Kidney glomerular epithelial cell (primary cell): Measurements from ENCODE around the gene FAM168A.
"Not testable (repeated sequence)": the region's sequence is repeated elsewhere in the genome, so short reads cannot be mapped to it uniquely, and the experiment has no call there.

ENCODE experiments used
- DNase-seq: peaks from one replicate; lab custom pipeline; 2025; lab: John Stamatoyannopoulos, UW

The FAM168A gene

DNA sequence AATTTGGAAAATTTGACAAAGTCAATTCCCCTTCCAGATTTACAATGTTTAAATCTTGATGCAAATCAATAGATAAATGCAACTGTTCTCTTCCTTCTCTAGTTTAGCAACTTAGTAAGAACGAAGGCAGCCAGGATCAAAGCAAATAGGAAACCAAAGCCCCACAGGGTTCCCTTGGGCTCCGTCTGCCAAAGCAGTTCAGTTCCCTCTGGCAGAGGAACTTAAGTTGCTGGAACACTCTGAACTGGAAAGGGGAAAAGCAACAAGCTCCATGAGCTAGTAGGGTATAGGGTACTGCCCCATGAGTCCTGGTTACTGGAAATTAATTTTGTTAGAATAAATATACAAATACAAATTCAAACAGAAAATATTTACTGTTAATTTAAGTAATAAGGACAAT is 130.4 kb downstream of the FAM168A start:
- DNase-seq: no peak

DNA sequence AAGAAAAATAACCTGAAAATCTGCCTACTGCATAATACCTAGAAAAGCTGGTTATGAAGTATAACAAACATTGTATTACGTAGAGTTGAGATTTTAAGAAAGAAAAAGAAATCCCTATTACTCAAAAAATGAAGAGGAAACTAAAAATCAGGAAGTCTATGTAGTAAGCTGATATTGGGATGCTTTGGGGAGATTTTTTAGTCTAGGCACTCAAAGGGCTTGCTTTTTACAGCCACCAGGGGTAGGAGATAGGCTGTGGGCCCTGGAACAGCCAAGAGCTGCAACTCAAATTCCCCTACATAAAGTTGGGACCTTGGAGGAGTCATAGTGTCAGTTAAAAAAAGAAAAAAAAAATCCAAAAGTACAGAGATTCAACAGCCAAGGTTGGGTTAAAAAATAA is 131.3 kb downstream of the FAM168A start:
- no peak for DNase-seq

DNA sequence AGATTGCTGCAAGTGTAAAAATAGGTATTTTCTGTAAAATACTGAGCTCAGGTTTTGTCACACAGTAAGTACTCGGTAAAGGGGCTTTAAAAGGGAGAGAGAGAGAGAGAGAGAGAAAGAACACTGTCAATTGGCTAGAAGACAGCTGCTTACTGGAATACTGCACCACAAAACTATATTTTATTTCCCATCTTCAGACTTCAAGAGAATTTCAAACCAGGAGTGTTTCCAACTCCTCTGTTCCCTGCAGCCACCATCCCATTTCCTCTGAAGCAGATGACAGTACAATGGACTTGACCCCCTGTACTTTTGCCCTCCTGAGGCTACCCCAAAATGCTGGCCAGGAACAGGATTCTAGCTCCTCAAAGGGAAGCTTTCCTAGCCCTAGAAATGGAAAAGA is 132.0 kb downstream of the FAM168A start:
- no peak for DNase-seq

DNA sequence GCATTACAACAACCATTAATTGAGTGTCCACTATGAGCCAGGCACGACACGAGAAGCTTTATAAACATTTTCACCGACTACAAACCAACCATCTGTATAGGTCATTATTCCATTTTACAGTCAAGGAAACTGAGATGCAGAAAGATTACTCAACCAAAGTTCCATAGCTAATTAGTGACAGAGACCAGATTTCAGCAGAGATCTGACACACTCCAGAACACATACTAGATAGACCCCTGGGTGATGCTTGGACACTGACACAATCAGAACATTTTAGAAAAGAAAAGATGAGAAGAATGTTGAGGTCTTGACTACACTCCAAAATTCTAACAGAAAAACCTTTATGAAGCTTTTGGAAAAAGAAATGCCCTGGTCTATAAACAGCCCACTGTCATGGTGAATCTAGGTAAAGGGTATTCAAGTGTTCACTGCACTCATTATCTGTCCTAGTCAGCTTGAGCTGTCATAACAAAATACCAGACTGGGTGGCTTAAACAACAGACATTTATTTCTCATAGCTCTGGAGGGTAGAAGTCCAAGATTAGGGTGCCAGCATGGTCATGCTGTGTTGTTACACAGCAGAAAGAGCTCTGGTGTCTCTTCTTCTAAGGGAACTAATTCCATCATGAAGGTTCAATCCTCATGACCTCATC is 132.8 kb downstream of the FAM168A start:
- DNase-seq: no peak

DNA sequence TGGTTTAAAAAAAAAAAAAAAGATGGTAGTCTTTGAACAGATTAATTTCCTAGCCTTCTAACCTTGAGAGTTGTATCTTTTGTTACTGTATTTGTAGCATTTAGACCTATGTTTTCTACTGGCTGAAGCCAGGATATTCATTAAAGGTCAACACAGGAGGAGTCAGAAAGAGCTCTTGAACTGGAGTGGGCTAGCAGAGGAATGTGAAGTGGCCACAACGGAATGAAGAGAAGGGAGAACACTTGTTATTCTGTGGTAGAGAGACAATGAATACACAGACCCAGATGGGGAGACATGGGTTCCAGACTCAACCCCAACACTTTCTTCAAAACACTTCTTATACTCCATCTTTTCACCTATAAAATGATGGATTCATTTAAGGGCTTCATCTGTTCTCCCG is 133.6 kb downstream of the FAM168A start:
- no peak for DNase-seq

DNA sequence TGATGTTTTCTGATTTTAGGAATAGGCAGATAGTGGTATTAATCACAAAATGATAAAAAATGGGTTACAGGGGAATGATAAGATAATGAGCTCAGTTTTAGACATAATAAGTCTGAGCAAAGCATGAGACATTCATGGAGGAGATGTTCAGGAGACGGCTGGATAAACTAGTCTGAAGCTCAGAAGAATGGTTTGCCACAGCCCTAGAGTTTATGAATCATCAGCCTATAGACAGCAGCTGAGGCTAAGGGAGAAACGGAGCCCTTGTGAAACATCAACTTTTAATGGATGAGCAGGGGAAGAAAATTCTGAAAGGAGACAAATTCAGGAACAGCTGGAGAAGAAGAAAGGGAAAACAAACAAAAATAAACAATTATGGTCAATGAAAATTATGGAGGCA is 134.6 kb downstream of the FAM168A start:
- peak; percentile 24 for DNase-seq

DNA sequence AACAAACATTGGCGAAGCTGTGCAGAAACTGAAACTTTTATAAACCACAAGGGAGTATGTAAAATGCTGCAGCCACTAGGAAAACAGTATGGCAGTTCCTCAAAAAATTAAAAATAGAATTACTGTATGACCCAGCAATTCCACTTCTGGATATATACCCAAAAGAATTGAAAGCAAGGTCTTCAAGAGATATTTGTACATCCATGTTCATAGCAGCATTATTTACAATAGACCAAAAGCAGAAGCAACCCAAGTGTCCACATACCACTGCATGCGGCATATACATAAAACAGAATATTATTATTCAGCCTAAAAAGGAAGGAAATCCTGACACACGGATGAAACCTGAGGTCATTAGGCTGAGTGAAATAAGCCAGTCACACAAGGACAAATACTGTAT is 135.9 kb downstream of the FAM168A start:
- DNase-seq: no peak

DNA sequence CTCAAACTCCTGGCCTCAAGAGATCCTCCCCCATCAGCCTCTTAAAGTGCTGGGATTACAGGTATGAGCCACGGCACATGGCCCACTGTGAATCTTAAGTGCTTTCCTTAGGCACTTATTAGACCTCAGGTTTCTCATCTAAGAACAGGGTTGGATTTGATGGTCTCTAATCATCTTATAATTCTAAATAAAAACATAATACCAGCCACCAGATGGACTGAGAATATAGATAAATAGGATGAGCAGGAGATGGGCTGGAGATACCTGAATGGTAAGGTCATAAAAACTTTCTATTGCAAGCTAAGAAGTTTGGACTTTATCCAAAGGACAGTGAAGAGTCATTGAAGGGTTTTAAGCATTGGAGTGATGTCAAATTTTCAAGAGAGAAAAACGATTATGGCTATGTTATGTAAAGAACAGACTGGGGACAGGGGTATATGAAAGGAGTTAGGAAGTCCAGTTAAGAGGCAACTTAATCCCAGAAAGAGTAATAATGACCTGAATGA is 136.5 kb downstream of the FAM168A start:
- DNase-seq: no peak

DNA sequence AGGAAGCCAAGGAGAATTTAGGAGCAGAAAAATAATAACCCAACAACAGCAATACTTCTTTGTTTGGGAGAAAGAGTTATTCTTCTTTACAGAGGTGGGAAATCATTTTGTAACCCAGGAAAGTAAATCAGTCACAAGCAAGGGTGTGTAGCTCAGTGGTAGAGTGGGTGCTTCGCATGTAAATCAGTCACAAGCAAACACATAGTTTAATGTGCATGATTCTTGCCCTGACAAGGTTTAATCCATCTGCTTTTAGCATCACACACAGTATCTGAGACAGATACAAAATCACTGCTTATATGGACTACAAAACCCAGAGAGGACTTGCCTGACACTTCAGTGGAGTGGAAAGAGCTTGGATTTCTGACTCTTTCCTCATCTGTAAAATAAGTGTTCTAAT is 139.7 kb downstream of the FAM168A start:
- DNase-seq: no peak

DNA sequence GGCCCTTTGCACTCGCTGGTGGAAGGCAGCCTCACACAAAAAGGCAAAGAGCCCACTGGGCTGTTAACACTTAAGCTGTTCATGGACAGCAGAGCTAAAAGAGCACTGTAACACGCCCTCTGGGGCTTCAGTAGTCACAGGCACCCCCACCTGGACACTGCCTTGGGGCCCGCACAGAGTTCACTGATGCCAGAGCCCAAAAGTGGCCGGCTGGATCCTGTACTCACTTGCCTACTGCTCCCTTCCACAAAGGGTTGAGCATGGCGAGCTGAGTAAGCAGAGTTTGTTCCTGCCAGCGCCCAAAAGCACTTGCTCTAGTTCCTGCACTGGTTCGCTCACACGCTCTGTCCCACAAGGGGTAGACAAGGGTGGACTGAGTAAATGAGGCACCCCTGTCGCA is 142.9 kb downstream of the FAM168A start:
- no peak for DNase-seq

DNA sequence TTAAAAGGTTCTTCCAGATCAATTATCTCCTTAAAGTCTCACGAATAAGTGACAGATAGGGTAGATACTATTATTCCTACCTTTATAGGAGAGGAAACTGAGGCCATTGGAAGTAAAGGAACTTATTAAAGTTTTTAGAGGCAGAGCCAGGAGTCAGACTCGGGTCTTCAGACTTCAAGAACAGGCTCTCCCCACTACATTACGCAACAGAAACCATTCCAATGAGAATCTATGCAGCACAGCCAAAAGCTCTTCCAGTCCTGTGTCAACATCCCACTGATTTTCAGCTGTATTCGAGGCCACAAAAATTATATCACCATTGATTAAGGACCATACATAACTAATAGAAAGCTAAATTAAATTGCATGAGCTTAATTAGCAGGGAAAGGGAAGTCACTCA is 144.3 kb downstream of the FAM168A start:
- DNase-seq: no peak

DNA sequence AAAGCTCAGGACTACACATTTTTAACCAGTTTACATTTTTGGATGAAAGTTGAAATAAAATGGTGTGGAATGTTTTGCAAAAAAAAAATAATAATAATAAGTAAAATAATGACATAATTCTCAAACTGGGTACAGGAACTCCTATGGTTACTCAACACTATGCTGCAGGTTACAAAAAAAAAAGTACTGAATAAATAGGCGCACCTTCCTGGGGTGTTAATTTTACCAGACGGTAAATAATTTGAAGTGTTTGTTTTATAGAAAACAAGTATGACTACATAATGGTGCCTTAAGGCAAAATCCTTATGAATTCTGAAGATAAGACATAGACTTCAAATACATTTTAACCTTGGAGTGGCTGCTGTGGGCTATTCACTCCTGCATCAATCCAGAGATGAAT is 145.2 kb downstream of the FAM168A start:
- DNase-seq: no peak

DNA sequence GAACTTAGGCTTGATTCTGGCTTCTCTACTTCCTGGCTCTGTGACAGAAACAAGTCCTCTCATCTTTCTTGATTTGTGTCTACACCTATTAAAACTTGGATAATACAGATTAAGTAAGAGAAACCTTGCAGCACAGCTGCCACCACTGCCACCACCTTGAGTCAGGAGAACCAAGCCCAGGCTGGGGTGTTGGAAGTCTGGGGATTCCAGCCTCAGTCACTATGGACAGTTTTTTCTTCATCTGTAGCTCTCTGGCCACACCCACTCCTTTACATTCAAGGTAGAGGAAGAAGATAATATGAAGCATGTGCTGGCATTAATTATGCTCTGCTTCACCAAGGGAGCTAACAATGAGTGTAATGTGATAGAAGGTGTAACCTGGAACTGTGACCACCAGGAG is 146.0 kb downstream of the FAM168A start:
- no peak for DNase-seq

DNA sequence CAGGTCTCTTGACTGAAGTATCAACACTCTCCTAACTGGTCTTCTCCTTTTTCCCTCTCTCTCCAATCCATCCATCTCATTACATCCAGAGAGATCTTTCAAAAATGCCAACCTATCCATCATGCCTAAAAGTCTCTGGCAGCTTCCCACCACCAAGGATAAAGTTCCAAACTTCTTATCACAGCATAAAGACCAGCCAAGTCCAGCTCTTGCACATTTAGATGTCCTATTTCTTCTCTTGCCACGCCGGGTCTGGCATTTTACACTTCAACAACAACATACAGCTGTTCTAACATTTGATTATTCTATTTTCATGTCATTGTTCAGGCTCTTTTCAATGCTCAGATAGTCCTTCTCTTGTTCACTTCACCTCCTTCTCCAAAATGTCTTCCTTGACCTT is 151.1 kb downstream of the FAM168A start:
- DNase-seq: no peak

DNA sequence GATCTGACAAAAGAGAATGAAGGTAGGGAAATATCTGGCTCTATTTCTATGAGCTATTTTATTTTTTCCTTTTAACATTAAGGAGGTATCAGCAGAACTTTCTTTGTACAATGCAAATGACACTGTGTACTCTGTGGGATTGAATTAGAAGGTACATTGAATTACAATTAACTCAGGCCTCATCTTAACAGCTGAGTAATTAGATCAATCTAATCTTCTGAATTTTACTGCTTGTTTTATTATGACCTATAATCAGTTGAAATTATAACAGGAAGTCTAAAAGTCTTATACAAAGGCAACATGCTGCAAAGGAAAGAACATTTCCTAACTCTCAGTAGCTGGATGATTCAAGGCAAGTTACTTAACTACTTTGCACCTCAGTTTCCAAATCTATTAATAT is 151.9 kb downstream of the FAM168A start:
- no peak for DNase-seq

DNA sequence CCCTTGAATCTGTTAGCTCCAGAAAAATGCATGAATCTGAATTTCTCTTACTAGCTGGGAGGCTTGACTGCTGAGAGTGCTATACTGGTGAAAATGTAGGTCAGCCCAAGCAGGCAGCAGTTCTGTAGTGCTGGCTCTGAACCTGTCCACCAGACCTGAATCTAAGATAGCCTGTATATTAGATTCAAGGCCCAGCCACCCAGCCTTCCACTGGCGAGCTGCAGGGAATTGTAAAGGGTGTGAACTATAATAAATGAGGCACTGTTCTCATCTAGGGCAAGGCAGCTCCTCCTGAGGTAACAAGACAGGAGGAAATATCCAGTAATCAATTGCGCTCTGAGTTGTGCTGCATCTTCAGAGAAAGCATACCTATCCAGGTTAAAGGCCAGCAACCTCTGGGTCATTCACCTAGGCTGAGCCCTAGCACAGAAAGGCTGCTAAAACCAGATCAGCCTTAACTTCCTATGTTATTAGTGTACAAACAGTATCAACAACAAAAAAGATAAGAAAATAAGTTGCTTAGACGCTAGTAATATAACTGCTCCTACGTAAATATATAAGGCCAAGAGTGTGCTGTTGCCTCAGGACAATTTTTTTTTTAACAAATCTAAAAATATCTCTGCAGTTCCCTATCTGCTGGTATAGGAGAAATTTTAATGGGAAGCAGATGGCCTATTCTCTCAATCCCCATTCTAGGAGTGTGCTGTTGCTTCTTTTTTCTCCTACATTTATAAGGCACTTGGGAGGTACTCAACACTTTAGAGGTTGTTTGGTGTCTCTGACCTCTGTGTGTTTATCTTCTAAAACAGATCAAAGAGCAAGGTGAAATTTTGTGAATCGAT is 158.7 kb downstream of the FAM168A start:
- no peak for DNase-seq

DNA sequence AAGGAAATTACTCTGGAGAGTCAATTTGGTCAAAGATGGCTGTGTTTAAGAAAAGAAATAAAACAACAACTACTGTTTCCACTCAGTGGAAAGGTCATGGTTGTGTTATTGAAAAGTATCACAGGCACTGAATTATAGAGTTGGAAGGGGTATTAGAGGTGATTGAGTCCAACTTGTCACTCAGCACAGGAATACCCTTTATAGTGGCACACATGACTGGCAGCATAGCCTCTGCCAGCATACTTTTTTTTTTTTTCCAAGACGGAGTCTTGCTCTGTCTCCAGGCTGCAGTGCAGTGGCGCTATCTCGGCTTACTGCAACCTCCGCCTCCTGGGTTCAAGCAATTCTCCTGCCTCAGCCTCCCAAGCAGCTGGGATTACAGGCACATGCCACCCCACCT is 161.1 kb downstream of the FAM168A start:
- not testable (repeated sequence) for DNase-seq

DNA sequence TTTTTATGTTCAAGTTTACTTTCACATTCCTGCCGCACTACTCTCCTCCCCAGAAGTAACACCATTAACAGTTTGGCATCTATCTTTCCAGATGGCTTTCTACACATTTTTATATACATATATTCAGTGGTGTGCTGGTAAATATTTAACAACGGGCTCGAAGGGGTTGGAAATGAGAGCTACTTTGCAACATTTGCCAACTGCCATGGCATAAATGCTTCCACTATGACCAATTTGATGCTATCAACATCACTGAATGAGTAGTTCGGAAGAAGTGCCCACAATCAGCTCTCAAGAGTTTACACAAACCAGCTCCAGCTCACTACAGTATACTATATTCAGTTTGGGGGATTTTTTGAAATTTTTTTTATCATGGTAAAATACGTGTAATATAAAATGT is 166.5 kb downstream of the FAM168A start:
- DNase-seq: no peak

DNA sequence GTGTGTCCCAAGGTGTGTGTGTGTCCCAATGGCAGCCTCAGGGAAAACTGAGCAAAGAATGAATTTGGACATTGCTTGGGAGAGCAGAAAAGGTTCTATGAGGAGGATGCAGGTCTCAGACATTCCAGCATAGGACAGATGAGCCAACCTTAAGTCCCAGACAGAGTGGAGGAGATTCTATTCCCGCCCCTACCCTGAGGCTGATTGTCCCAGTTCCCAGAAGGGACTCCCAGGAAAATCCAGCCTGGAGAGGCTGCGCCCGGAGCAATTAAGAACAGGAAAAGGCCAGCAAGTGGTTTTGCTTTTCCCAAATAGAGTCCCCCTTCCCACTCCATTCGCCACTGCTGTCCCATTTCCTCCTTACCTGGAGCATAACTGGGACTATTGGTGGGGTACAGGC is 167.6 kb downstream of the FAM168A start:
- DNase-seq: no peak

DNA sequence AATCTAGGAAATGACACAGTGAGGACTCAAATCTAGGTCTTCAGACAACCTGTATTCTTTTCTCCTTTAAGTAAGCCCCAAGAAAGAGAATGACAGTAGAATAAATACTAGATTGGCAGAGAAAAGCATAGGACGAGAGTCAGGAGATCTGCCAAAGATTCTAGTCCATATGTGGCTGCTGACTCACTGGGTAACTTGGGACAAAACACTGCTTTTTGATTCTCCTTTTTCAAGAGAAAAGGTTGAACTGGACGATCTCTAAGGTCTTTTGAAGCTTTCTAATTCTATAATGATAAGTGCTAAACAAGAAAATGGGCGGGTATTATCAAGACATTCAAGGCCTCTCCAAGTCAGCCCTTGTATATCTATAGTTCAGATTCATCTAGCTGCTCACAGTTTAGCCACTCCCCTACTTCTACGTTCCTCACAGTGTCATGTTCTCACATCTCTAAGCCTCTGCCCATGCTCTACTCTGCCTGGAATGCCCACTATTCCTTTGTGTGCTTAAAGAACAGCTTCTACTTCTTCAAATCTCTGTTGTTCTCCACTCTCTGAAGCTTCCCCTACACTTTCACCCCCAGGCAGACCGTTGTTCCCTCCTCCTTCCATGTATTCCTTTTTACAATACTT is 168.7 kb downstream of the FAM168A start:
- no peak for DNase-seq

DNA sequence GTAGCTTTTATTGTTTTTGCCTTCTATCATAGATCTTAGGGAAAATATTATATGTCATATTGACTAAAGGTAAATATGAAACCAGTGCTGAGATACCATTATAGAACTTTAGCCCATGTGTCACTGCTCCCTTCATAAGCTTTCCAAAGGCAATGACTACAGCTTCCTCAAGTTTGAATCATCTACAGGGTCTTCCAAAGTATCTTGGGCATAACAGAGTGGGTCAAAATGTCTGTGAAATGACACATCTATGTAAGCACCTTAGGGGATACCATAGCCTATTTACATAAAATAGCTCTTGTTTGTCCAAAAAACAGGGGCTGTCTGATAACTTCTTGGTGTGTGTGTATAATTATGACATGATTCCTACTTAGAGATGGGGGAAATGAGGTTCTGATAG is 169.2 kb downstream of the FAM168A start:
- DNase-seq: no peak

DNA sequence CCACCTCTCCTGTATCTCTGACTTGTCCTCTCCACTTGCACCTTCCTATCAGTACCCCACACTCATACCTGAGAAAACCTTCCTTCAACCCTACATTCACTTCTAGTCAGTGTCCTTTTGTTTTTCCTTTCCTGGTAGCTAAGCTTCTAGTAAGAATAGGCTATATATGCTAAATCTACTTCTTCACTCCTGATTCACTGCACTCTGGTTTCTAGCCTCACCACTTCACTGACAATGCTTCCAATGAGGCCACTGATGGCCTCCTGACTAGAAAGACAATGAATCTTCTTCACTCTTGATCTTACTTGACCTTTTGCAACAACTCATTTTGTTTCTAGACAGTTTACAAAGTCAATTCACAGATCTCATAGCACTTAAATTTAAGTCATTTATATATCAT is 169.7 kb downstream of the FAM168A start:
- DNase-seq: no peak

DNA sequence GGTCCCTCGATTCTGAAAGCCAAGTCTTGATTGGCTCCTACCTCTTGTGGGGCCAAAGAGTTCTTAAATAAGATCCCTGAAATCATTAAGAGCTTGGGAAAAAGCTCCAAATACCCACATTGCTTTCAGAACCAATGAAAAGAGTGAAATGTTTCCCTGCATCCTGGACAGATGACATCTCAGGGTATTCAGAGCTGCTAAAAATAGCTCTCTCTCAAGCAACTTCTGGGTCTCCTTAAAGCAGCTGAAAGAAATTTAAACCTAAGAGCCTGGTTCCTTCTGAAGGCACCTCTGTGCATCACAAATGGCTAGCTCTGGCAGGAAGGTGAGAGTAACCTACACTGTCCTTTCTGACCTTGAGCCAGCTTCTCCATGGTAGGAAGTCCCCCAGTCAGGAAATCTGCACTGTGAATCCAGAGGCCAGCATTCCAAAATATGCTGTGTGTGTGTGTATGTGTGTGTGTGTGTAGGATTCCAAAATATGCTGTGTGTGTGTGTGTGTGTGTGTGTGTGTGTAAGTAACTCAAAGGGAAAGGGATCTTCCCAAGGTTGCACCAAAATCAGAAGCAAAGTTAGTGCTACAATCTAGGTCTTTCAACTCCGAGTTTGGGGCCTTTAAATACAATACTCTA is 171.6 kb downstream of the FAM168A start:
- no peak for DNase-seq
